Motor neuron (in vitro differentiated cells): Measurements from ENCODE around the gene SLC10A1. TPM values are rescaled to one million over a fixed set of nuclear protein-coding genes. Genes with fewer than 3 reads are reported as not detected.

Source experiments
- total RNA-seq, 8 experiments: library from RNA; unstranded; fragments of 300-600 nt; gene quantifications; 2 replicates each; pipeline versions ENCODE4 v1.2.3 to v1.2.4, GENCODE V29; 2022

SLC10A1 gene
- total RNA-seq, 8 experiments from 2014 or later = 0.82 to 2.8 (median 0.98) TPM

Other genes with a start within 250 kb of the SLC10A1 start
- 1 to 10 TPM in 5 of 8 experiments, under 1 TPM in 2, not detected in 1; 0.24 to 4.3 (median 3.5) TPM for gene CCDC177, start 222.4 kb downstream of the SLC10A1 start, total RNA-seq
- gene SUSD6, start 185.6 kb downstream of the SLC10A1 start, total RNA-seq = 10 to 100 TPM in 5 of 8 experiments, 1 to 10 TPM in 3; 6.5 to 36.3 (median 12.2) TPM
- gene SRSF5, start 30.1 kb downstream of the SLC10A1 start, total RNA-seq = 100 to 1,000 TPM; 209 to 477 (median 389) TPM
- gene SMOC1, start 82.2 kb upstream of the SLC10A1 start, total RNA-seq = 10 to 100 TPM in 2 of 8 experiments, 1 to 10 TPM in 3, under 1 TPM in 3; 0.18 to 18.7 (median 2.1) TPM